Activated gamma-delta T cell treated with Interleukin-2 at 50 U/mL for 16 hours (primary cell): ENCODE results near the gene TXNDC12.
A peak's percentile ranks its signal among the peaks of the same experiment; 100 is the strongest.
"Not testable (repeated sequence)": the region's sequence is repeated elsewhere in the genome, so short reads cannot be mapped to it uniquely, and the experiment has no call there.

ENCODE experiments used
- DNase-seq: peaks from one replicate; pipeline ENCODE4 v3.0.0-alpha.2; 2020

The TXNDC12 gene

GRCh38 chr1:52055066-52055865 lies at the start of gene TXNDC12:
TSS of gene TXNDC12 (minus strand) at chr1:52055191. CDS start at chr1:52055096, 95 bp downstream.
- peak; percentile 53 for DNase-seq

GRCh38 chr1:52102336-52103013 lies 47.5 kb upstream of the TXNDC12 start:
- DNase-seq: no peak

- no peak for DNase-seq
Observed at GRCh38 chr1:52098139-52098871, 43.3 kb upstream of the TXNDC12 start.

GRCh38 chr1:52096216-52096615 lies 41.2 kb upstream of the TXNDC12 start:
- no peak for DNase-seq

GRCh38 chr1:52094300-52094699 lies 39.3 kb upstream of the TXNDC12 start:
- DNase-seq: not testable (repeated sequence)

- not testable (repeated sequence) for DNase-seq
Observed at GRCh38 chr1:52087892-52088291, 32.9 kb upstream of the TXNDC12 start.

- no peak for DNase-seq
Observed at GRCh38 chr1:52080014-52080415, 25.0 kb upstream of the TXNDC12 start.

- DNase-seq: not testable (repeated sequence)
Observed at GRCh38 chr1:52077277-52077676, 22.3 kb upstream of the TXNDC12 start.

GRCh38 chr1:52072291-52072690 lies 17.3 kb upstream of the TXNDC12 start:
- DNase-seq: no peak

GRCh38 chr1:52070704-52071103 lies 15.7 kb upstream of the TXNDC12 start:
- no peak for DNase-seq

- DNase-seq: no peak
Observed at GRCh38 chr1:52063192-52063591, 8.2 kb upstream of the TXNDC12 start.

GRCh38 chr1:52060822-52061221 lies 5.8 kb upstream of the TXNDC12 start:
- DNase-seq: no peak

GRCh38 chr1:52059888-52060287 lies 4.9 kb upstream of the TXNDC12 start:
- no peak for DNase-seq

GRCh38 chr1:52059321-52059720 lies 4.3 kb upstream of the TXNDC12 start:
- DNase-seq: no peak

GRCh38 chr1:52057876-52058415 lies 3.0 kb upstream of the TXNDC12 start:
- DNase-seq: no peak

- DNase-seq: no peak
Observed at GRCh38 chr1:52057255-52057654, 2.3 kb upstream of the TXNDC12 start.

- no peak for DNase-seq
Observed at GRCh38 chr1:52056937-52057231, 1.9 kb upstream of the TXNDC12 start.

GRCh38 chr1:52056163-52056936 lies 1.4 kb upstream of the TXNDC12 start, which contains the start of gene BTF3L4:
TSS of gene BTF3L4 (plus strand) at chr1:52056295. CDS start at chr1:52059848, 3,553 bp downstream.
- peak; percentile 90 for DNase-seq

- DNase-seq: no peak
Observed at GRCh38 chr1:52055866-52056162, 823 bp upstream of the TXNDC12 start.

- no peak for DNase-seq
Observed at GRCh38 chr1:52054496-52055065, 410 bp downstream of the TXNDC12 start.

GRCh38 chr1:52053862-52054261 lies 1.1 kb downstream of the TXNDC12 start:
- no peak for DNase-seq

GRCh38 chr1:52049337-52049736 lies 5.7 kb downstream of the TXNDC12 start:
- not testable (repeated sequence) for DNase-seq
